ENCODE results near the gene POU1F1. TPM values are rescaled to one million over a fixed set of nuclear protein-coding genes. Genes with fewer than 3 reads are reported as not detected.
"Not testable (repeated sequence)": the region's sequence is repeated elsewhere in the genome, so short reads cannot be mapped to it uniquely, and the experiment has no call there.

Gene POU1F1, protein sequence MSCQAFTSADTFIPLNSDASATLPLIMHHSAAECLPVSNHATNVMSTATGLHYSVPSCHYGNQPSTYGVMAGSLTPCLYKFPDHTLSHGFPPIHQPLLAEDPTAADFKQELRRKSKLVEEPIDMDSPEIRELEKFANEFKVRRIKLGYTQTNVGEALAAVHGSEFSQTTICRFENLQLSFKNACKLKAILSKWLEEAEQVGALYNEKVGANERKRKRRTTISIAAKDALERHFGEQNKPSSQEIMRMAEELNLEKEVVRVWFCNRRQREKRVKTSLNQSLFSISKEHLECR
- 9.6 TPM for total RNA-seq (ENCODE audit: insufficient read depth, low replicate concordance)

DNA sequence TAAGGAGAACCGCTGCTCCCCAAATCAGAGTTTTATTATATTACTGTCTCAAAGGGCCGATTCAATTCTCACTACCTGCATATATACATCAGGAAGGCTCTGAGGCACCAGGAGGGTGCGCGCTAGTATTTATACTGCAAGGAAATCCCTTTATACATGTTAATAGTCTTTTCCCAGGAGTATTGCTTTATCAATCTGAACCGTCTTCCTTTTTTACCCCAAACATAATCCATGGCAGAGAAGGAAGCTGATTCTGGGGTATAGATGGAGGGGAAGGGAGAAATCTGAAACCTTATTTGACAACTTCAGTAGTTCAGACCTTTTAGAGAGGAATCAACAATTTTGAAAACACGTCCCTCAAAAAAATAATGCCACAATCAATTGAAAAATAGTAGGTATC is at the start of gene POU1F1:
Gene POU1F1, minus strand, starts transcription at position 101 of the 400 bp plus-strand sequence. CDS start 122 bp downstream, outside the sequence.
- no peak for DNase-seq (ENCODE audit: low spot score)

DNA sequence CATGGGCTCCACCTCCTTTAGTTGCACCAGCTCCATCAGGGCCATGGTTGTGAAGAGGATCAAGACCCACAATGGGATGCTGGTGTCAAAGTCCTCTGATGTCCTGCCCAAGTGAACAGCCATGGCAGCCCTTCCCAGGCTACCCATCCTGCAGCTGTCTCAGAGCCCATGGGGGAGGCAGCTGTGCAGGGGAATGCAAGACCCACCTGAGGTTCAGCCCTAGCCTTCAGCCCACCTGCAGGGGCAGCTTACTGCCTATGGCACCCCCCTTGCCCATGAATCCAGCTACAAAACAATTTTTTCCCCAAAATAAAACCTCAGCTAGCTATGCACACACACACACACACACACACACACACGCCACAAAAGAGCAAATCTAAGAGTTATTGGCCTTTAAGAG is 48.2 kb upstream of the POU1F1 start:
- DNase-seq (ENCODE audit: low spot score) = no peak

DNA sequence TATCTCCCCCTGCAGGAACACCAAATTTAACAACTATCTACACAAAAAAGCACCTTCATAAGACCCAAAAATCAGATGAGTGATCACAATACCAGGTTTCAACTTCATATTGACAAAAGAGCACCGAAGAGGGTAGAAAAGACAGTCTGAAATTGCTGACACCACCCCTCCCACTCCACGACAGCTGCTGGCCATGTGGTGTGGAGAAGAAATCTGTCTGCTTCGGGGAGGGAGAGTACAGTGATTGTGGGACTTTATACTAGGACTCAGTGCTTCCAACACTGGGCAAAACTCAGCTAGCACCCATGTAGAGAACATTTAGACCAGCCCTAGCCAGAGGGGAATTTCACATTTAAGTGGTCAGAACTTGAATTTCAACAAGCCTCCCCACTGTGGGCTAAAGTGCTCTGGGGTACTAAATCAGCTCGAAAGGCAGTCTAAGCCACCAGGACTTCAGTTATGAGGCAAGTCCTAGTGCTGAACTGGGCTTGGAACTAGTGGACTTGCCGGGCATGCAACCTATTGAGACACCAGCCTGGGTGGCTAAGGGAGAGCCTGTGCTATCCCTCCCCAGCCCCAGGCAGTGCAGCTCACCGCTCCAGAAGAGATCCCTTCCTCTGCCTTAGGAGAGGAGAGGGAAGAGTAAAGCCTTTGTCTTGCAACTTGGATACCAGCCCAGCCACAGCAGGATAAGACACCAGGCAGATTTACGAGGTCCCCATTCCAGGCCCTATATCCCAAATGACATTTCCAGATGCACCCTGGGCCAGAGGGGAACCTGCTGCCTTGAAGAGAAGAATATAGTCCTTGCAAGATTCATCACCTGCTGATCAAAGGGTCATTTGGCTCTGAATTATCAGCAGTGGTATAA is 44.6 kb upstream of the POU1F1 start:
- DNase-seq (ENCODE audit: low spot score) = no peak

DNA sequence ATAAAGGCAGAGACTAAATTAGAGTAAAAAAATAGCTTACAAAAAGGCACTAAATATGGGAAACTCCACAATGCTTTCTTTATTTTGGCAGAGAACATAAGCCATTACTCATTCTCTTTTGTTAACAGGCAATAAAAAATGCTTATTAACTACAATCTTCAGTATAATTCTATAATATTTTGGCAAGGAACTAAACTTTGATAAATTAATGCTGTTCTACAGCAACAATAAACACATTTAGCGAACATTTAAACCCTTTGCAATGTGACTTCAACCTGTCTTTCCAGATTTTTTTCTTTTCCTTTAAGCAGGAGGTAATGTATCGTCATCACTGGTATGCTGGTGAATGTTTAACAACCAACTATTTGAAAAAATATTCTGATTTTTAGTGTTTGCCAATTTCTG is 42.2 kb upstream of the POU1F1 start:
- peak; percentile 10 for DNase-seq (ENCODE audit: low spot score)

DNA sequence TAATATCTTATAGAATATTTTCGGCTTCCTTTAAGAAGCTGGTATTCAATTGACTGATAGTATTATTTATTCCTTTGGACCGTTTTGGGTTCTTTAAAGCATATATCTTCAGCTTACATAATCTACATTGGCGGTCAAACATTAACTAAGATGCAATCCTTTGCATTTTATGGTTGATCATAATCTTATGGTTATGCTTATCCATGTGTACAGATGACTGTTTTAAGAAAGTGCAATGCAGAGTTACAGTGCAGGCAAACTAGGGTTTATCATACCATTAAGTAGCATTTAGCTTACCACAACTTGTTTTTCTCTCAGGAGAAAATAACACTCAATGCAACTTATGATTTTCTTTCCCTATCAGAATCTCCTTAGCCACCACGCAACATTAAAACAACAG is 41.4 kb upstream of the POU1F1 start:
- DNase-seq (ENCODE audit: low spot score) = no peak

DNA sequence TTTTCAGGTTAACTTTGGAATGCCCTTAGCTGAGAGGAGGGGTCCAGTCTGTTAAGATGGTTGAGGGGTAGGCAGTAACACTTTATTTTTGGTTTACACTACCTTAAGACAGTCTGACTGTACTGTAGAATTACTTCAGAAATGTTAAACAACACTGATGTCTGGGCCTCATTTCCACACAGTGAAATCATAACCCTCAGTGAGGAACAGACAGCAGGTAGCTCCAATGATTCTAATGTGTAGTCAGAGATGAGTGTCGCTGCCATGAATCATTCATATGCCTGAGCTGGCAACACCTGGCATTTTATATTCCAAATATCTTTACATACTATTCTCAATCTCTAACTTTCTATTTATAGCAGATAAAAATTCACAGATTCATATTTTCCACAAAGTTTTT is 37.3 kb upstream of the POU1F1 start:
- DNase-seq (ENCODE audit: low spot score) = no peak

DNA sequence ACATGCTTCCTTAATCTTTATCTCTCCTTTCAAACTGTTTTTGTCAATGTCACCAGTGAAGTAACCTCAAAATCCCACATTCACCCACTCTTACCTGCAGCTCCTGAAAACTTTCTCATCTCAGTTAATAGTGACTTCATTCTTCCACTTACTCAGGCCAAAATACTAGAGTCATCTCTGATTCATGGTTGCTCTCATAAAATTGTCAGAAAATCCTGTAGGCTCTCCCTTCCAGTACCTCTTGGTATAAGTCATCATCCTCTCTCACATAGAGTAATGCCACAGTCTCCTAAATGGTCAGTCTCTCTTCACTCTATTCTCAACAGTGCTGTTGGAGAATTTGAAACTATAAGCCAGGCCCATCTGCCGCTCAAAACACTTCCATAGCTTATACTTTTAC is 34.9 kb upstream of the POU1F1 start:
- DNase-seq (ENCODE audit: low spot score) = no peak

DNA sequence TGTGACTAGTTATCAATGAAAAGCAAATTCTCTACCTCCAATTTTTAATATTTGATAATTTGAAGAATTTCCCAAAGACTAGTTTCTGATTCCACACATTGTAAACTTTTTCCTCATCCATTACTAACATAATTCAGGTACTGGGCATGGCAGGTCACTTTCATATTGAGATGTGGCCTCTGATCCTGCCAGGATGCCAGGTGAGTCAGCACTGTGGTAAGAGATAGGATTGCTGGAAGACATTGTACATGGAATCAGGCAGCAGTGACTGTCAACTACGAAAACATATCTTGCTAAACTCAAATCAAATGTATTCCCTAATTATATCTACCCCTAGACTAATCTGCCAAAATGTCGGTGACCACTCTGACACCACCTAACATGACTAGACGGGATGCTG is 33.2 kb upstream of the POU1F1 start:
- DNase-seq (ENCODE audit: low spot score) = no peak

DNA sequence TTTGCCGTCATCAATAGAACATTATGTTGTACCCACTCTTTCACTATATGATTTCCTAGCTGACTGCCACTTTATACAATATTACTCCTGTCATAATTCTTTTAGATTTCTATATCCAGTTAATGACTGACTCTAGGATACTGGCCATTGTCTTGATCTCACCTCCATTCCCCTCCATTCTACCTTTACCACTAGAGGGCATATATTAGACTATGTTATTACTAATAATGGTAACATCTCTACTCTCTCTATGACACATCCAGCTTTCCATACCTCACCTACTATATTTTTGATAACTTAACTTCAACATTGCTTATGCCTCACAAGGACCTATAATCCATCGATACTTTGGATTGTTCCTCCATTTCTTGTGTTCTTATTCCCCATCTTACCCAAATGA is 31.4 kb upstream of the POU1F1 start:
- no peak for DNase-seq (ENCODE audit: low spot score)

DNA sequence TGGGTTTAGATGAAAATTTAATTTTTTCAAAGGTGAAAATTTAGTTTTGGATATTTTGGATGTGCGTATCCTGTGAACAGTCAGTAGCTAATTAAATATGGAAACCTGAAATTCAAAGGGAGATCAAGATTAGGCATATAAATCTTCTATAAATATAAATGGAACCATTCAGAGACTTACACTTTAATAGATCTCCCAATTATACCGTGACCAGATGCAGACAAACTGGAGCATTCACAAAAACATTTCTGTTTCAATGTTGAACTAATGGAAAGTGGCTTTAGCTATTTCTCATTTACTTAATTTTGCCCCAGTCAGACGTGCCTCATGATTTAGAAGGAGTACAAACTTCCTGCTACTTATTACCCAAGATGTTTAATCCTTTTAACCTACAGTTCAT is 29.1 kb upstream of the POU1F1 start:
- no peak for DNase-seq (ENCODE audit: low spot score)

DNA sequence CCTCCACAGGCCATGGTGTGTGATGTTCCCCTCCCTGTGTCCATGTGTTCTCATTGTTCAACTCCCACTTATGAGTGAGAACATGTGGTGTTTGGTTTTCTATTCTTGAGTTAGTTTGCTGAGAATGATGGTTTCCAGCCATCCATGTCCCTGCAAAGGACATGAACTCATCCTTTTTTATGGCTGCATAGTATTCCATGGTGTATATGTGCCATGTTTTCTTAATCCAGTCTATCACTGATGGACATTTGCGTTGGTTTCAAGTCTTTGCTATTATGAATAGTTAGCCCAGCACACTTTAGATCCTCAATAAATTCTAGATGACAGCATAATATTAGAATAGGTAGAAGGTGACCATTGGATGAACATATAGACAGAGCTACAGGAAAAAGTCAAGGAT is 28.6 kb upstream of the POU1F1 start:
- DNase-seq (ENCODE audit: low spot score) = not testable (repeated sequence)

DNA sequence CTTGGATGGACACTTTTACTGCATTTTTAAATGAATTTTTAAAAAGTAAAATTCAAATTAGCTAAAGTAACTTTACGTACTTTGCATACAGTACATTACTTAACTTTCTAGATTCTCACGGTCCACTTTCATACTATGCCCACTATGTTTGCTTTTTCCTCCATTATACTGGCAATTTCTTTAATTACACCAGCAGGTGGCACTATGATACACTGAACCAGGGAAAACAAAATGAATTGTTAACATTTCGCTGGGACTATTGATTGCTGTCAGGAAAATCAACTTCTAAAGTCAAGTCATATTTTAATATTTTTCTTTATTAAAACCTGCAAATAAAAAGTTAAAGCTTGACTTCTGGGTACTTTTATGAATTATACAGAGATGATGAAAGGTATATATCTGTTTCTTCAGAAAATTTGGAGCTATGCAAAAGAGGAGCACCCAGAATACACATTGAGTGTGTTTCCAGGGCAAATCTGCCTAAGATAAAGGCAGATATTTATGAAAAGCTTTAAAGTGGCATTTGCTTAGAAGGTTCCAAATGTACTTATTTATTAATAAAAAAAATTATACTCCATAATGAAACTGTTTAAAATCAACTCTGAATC is 21.8 kb upstream of the POU1F1 start:
- DNase-seq (ENCODE audit: low spot score) = peak; percentile 33

DNA sequence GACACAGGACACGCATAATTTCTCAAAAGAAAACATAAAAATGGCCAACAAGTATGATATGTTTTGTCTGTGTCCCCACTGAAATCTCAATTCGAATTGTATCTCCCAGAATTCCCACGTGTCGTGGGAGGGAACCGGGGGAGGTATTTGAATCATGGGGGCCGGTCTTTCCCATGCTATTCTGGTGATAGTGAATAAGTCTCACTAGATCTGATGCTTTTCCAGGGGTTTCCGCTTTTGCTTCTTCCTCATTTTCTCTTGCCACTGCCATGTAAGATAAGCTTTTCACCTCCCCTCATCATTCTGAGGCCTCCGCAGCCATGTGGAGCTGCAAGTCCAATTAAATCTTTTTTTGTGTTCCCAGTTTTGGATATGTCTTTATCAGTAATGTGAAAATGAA is 12.1 kb upstream of the POU1F1 start:
- DNase-seq (ENCODE audit: low spot score) = no peak

DNA sequence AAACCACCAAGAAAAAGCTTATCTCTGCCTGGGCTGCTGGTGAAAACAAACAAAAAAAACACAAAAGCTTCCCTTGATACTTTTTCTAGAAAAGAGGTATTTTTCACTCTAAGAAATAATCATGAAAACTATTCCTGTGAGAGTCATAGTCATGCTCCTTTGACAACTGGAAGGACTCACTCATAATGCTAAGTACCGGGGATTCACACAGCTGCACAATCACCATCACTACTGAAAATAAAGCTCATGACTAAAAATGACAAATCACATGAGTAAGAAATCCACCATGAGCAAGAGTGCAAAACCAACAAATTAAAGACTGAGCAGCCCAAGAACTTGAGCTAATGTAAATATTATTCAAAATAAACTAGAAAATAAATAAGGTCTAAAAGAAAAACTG is 10.6 kb upstream of the POU1F1 start:
- no peak for DNase-seq (ENCODE audit: low spot score)

DNA sequence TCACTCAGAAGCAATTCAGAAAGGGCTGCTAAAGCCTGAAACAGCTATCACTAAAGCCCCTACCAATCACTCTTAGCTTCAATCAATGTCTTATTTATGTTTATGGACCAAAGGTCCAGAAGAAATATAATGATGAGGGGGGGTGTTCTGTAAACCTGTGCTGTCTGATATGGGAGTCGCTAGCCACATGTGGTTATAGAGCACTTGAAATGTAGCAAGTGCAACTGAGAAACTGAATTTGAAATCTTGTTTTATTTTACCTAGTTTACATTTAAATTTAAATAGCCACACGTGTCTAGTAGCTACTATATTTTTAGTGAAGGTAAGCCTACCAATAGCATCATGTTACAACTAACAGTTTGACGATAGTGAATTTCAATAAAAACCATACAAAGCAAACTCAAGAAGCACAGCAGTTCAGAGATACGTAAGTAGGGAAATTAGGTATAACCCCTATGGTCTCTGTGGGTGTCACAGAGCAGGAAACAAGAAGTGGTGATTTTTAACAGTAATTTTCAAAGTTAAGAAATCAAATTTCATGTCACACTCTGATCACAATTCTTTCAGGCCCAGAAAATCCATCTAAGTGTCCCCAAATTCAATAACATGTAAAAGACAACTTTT is 3.6 kb downstream of the POU1F1 start:
- DNase-seq (ENCODE audit: low spot score) = no peak

DNA sequence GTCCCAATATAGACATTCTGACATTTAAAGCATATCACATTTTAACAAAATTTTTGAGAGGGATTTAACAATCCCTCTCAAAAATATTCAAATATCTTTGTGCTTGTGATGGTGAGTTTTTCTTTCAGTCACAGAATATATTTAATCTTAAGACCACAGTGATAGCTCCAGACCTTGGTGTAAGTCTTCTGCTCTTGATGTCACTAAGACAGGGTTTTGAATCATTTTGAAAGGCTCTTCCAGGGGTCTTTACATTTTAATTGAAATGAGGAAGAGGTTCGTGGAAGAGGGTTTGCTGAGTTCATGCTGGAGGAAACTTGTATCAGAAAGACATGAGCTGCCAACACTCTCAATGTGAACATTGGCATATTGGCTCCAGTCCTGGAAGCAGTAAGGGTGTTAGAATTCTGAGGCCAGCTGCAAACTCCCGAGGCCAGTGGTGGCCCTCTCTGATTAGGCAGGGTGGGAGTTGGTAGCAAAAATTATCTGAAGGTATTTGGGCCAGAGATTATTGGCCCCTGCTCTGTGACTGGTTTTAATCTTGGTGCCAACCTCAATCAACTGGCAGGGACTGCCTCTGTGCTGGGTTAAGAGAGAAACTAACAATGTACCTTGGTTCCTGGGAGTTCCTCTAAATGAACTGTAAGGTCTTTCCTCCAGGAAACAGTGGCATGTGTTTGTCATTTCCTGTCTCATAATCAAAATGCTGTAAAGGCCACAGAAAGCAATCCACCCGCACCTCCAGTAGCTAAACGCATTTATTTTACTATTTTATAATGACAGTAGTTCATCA is 5.3 kb downstream of the POU1F1 start:
- no peak for DNase-seq (ENCODE audit: low spot score)

DNA sequence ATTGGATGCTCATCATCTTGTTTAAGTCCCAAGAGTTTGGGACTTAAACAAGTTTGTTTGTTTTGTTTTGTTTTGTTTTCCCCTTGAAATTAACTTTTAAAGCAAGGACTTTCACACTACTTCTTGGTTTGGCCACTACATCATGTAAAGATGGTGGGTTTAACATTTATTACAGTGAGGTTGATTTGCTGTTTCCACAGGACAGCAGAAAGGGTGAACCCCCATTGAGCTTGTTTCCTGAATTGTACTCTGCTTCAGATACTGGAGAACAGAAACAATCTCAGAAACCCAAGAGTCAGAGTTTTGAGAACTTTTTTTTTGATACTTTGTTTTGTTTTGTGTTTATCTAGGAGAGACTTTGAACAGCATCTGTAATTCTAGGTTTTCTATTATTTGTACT is 6.7 kb downstream of the POU1F1 start:
- no peak for DNase-seq (ENCODE audit: low spot score)

DNA sequence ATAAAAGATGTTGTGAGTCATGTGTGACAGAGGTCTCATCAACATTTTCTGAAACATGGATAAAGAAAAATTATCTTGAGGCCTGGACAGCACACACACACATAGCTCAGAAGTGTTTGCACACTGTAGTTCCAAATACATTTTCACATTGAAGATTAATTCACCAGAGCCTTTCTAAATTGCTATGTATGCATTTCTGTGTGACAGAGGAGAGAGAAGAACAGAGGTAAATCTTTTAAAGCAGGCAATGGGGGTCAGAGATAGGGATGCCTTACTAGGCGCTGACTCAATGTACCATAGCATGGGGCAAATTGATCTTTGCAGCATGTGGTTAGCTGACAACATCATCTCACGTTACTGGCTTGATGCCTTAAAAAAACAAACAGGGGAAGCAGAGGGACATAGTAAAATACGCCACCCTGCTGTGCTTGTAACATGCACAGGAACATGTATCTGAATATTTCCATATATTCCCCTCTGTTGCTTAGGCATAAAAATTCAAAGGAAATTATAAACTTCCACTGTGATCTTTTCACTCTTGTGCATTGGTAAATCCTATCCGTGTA is 7.7 kb downstream of the POU1F1 start:
- DNase-seq (ENCODE audit: low spot score) = no peak

DNA sequence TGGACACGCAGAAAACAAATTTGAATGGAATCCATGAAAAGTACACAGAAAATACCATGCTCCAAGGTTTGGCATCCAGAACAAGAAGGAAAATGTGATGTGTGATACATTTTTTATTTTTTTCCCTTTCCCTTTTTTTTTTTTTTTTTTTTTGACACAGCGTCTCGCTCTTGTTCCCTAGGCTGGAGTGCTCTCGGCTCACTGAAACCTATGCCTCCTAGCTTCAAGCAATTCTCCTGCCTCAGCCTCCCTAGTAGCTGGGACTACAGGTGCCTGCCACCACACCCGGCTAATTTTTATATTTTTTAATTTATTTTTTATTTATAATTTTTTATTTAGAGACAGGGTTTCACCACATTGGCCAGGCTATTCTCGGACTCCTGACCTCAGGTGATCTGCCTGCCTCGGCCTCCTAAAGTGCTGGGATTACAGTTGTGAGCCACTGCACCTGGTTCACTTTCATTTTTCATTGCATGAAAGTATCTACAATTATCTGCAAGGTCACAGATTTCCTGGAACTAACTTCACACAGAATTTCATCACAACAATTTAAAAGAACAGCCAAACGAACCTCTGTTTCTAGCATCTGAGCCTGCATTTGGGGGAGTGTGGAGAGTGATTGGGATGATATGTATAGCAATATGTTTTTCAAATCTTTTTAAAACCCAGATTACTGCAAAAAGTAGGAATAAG is 8.3 kb downstream of the POU1F1 start:
- DNase-seq (ENCODE audit: low spot score) = peak; percentile 2

DNA sequence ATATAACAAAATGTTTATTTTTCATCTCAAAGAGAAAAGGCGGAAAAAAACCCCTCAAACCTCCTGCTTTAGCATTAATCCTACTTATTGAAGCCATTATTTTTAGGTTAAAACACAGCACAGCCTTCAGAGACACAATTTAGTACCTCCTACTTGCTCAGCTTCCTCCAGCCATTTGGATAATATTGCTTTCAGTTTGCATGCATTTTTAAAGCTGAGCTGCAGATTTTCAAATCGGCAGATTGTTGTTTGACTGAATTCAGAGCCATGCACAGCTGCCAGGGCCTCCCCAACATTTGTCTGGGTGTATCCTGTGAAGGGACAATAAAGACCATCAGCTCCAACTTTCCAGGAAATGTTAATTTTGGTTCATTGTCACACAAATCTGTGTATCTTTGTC is 14.5 kb downstream of the POU1F1 start:
- DNase-seq (ENCODE audit: low spot score) = no peak
